Suprapubic skin (tissue), 4 donors: ENCODE measurements around the gene RBMS3. TPM values are rescaled to one million over a fixed set of nuclear protein-coding genes. Genes with fewer than 3 reads are reported as not detected.

Experiments used
- DNase-seq, 2 donors: peaks; one replicate each; pipeline ENCODE4 v3.0.0-alpha.2; 2019; ENCODE audit warnings: low spot score in 2 of 2
- H3K27ac ChIP-seq: fragments of 200-600 bp; sonication (generic); one replicate; pipeline ENCODE4 v1.5.1; 2019
- H3K27me3 ChIP-seq: fragments of 200-600 bp; sonication (generic); one replicate; pipeline ENCODE4 v1.5.1; 2019
- H3K36me3 ChIP-seq: fragments of 200-600 bp; sonication (generic); one replicate; pipeline ENCODE4 v1.5.1; 2019
- H3K4me1 ChIP-seq: fragments of 200-600 bp; sonication (generic); one replicate; pipeline ENCODE4 v1.5.1; 2019
- H3K4me3 ChIP-seq: fragments of 200-600 bp; sonication (generic); one replicate; pipeline ENCODE4 v1.5.1; 2019; ENCODE audit warnings: mild to moderate bottlenecking
- H3K9me3 ChIP-seq: fragments of 200-600 bp; sonication (generic); one replicate; pipeline ENCODE4 v1.5.1; 2019
- EP300 ChIP-seq: sonication (generic); formaldehyde crosslinking; IDR thresholded peaks from one replicate; pipeline ENCODE4 v1.6.1; 2017; ENCODE audit warnings: antibody characterized with exemption
- POLR2A ChIP-seq, 2 donors: fragments of 450-650 bp; IDR thresholded peaks; one replicate each; pipeline ENCODE4 v1.6.1; 2017; ENCODE audit warnings: antibody characterized with exemption in 2 of 2, mild to moderate bottlenecking in 2 of 2, moderate library complexity in 2 of 2
- POLR2AphosphoS5 ChIP-seq, 3 donors: sonication (generic); formaldehyde crosslinking; IDR thresholded peaks; one replicate each; pipeline ENCODE4 v1.6.1; 2017; ENCODE audit warnings: antibody characterized with exemption in 3 of 3
- WGBS: methylation state at CpG from one replicate; pipeline ENCODE4 v1.1.5; 2018; 5-methylcytosine and 5-hydroxymethylcytosine counted together
- total RNA-seq, 4 donors: library from RNA; depleted of rRNA; stranded (reverse); fragments of >200 nt; gene quantifications; one replicate each; pipeline ENCODE4 v1.1.0, GENCODE V29; 2016
- TF ChIP-seq, protein P1 (sequence below), 2 donors: fragments of 200-600 bp in 1 of 2; fragments of 450-650 bp in 1 of 2; sonication (generic) in 1 of 2; IDR thresholded peaks; one replicate each; pipeline ENCODE4 v1.5.1; 2016 to 2019; ENCODE audit warnings: antibody characterized with exemption in 2 of 2, mild to moderate bottlenecking in 1 of 2, moderate library complexity in 1 of 2

The RBMS3 gene
- total RNA-seq, 4 donors from 2014 or later: 7.7 to 23.4 (median 11.9) TPM

DNA sequence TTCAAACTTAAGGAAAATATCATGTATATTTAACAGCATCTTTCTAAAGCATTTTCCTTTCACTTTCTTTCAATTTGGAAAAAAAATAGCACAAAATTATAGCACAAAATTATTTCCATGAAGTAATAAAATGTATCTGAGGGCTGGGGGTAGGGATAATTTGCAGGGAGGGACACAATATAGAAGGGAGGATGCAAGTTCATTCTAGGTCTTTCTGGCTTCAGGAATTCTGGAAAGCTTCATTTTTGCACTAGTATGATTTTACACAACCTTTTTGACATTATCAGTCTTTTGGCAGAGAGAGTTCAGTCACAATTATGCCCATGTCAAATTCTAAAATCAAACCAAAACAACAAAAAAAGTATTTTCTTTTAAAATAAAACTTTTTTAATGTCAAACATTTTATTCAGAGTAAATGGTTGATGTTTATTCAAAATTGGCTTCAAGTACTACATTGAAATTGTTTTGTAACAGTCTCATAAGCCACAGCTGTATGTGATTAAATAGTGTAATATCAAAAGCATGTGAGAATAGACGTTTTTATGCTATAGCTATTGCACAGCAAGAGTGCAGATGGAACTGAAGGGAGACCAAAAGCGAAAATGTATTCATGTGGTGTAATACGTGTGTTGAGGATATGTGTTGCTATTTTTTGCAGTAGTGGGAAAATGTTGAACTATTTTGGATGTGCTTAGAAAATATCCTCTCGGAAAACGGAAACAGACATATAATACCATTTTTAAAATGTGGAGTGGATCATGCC is 5.8 kb downstream of the RBMS3 start:
- Histone ChIP-seq H3K9me3 (no peaks in the 10 kb centered on the region), H3K27me3 (no peaks in the 10 kb centered on the region), H3K4me1 (peaks cover 35% of the 10 kb centered on the region), H3K4me3 (peak overlapping the region; percentile 58), H3K36me3 (no peaks in the 10 kb centered on the region), H3K27ac (peak overlapping the region; percentile 23)
- TF ChIP-seq, protein P1, sequence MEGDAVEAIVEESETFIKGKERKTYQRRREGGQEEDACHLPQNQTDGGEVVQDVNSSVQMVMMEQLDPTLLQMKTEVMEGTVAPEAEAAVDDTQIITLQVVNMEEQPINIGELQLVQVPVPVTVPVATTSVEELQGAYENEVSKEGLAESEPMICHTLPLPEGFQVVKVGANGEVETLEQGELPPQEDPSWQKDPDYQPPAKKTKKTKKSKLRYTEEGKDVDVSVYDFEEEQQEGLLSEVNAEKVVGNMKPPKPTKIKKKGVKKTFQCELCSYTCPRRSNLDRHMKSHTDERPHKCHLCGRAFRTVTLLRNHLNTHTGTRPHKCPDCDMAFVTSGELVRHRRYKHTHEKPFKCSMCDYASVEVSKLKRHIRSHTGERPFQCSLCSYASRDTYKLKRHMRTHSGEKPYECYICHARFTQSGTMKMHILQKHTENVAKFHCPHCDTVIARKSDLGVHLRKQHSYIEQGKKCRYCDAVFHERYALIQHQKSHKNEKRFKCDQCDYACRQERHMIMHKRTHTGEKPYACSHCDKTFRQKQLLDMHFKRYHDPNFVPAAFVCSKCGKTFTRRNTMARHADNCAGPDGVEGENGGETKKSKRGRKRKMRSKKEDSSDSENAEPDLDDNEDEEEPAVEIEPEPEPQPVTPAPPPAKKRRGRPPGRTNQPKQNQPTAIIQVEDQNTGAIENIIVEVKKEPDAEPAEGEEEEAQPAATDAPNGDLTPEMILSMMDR (IDR thresholded peaks at IDR 0.05): no peak
- TF ChIP-seq POLR2AphosphoS5 (IDR thresholded peaks at IDR 0.05): no peak
- no peak for TF ChIP-seq POLR2A (IDR thresholded peaks at IDR 0.05)
- TF ChIP-seq EP300: no peak
- WGBS: 36% methylated on average over 5 of the region's 5 CpGs
- DNase-seq: no peak

DNA sequence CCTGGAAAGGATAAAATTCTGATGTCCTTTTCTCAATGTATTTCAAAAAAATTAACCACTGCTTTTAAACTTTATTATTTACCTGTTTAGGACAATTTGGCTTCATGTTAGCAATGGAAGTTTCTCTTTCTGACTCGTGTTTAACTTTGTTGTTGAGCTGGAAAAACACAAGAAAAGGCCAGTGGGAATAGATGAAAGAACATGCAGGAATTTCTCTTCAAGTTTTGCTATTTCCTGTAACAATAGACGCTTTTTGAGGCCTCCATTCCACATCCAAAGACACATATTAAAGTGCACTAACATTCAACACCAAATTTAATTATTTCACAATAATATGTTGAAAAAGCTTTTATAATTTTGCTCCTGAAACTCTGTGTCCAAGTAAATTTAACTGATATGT is 9.7 kb downstream of the RBMS3 start:
- no peak overlapping the region for H3K4me3 ChIP-seq
- WGBS: 35% methylated on average over 2 of the region's 2 CpGs
- no peaks in the 10 kb centered on the region for H3K9me3 ChIP-seq
- no peak overlapping the region for H3K27ac ChIP-seq
- peaks cover 32% of the 10 kb centered on the region for H3K4me1 ChIP-seq
- DNase-seq: no peak
- no peak for TF ChIP-seq POLR2AphosphoS5 (IDR thresholded peaks at IDR 0.05)
- H3K36me3 ChIP-seq: no peaks in the 10 kb centered on the region
- H3K27me3 ChIP-seq: no peaks in the 10 kb centered on the region

DNA sequence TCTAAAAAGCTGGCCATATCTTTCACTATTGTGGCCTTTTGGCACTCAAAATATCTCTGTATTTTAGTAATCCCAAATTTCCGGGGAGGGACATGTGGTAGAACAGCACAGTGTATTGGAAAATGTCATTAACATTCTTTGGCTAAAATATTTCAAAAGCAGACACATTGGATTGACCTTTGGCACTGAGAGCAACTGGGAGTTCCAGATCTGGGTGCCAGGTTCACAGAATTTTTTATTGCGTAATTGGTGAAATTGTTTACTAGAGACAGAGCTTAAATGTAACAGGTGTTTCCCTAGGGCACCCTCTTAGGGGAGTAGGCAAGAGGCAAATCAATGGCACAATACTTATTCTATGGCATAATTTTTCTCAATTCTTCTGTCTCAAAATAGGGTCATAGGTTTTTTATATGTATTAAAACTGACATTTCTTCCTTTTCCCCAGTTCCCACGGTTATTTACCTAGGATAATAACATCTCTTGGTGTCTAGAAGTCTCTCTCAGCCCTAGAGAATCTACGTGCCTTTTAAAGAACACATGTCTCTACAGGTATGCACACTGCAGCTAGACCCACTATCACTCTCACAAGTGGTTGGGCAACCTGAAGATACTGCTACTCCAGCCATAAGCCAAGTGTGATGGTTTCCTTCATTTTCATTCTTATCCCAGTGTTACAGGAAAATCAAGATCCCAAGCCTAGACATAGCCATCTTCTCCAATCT is 10.6 kb downstream of the RBMS3 start:
- TF ChIP-seq POLR2A (IDR thresholded peaks at IDR 0.05) (no peak), POLR2AphosphoS5 (IDR thresholded peaks at IDR 0.05) (peak in 1 of 3 donors; percentile 69)
- peaks cover 30% of the 10 kb centered on the region for H3K4me1 ChIP-seq
- 62% methylated on average over 4 of the region's 4 CpGs for WGBS
- H3K27ac ChIP-seq: peak overlapping the region; percentile 45
- H3K36me3 ChIP-seq: no peaks in the 10 kb centered on the region
- H3K4me3 ChIP-seq: no peak overlapping the region
- no peak for DNase-seq
- H3K27me3 ChIP-seq: no peaks in the 10 kb centered on the region
- H3K9me3 ChIP-seq: no peaks in the 10 kb centered on the region

DNA sequence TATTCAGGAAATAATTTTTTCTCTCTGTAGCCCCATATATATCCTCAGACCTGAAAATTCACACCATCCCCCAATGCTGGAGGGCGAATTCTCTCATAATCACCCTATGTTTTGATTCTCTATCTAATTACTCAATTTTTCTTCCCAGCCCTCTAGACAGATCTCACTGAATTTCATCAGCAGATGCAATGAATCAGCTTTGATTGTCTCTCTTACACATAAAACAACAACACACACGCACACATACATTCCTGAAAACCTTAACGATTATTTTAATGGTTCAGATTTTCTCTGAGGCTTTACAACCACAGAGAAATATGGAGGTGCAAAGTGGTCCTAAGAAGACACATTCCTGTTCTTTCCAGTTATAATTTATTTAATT is 11.1 kb downstream of the RBMS3 start:
- Histone ChIP-seq H3K9me3 (no peaks in the 10 kb centered on the region), H3K27ac (peak overlapping the region; percentile 45), H3K36me3 (no peaks in the 10 kb centered on the region), H3K4me3 (no peak overlapping the region), H3K27me3 (no peaks in the 10 kb centered on the region), H3K4me1 (peaks cover 30% of the 10 kb centered on the region)
- WGBS: 82% methylated on average over 3 of the region's 3 CpGs
- no peak for DNase-seq
- TF ChIP-seq POLR2AphosphoS5 (IDR thresholded peaks at IDR 0.05) (no peak), POLR2A (IDR thresholded peaks at IDR 0.05) (no peak), EP300 (no peak)
- TF ChIP-seq, protein P1 (IDR thresholded peaks at IDR 0.05): no peak

DNA sequence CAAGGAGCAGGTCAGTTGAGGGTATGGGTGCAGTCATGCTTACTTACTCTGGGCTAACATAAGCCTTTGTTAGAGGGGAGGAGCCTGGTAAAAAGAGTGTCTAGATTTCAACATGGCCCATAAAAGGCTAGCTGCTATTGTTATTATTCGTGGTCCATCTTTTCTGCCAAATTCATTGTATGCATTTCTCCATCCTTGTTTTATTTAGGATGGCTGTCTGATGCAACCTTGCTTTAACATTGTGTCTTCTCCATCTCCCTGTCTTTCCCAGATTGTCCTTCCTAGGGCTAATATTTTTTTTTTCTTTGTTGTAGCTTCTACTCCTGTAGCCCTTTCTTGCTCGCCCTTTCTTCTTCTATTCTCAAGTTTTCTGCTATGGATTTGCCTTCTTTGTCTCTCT is 12.6 kb downstream of the RBMS3 start:
- WGBS: 85% methylated on average over 2 of the region's 2 CpGs
- no peaks in the 10 kb centered on the region for H3K9me3 ChIP-seq
- no peak overlapping the region for H3K27ac ChIP-seq
- peaks cover 28% of the 10 kb centered on the region for H3K4me1 ChIP-seq
- H3K36me3 ChIP-seq: no peaks in the 10 kb centered on the region
- H3K4me3 ChIP-seq: no peak overlapping the region
- no peak for DNase-seq
- H3K27me3 ChIP-seq: no peaks in the 10 kb centered on the region
- TF ChIP-seq, protein P1 (IDR thresholded peaks at IDR 0.05): no peak
- TF ChIP-seq EP300 (no peak), POLR2A (IDR thresholded peaks at IDR 0.05) (no peak), POLR2AphosphoS5 (IDR thresholded peaks at IDR 0.05) (no peak)

DNA sequence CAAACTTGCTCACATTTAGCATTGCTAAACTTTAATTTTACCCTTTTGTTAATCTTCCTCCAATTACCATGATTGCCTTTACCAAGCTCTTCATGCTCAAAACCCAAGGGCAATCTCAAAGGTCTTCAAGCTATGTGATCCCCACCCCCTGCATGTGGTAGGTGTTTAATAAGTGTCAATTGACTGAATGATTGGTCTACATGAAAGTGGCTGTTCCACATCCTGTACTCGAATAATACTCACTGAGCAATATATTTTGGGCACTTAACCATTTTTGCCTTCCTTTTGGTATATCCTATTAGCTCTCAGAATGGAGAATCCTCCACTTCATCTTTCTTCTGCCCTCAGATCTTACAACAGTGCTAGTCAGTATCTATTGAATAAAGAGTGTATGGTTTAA is 17.1 kb downstream of the RBMS3 start:
- Histone ChIP-seq H3K9me3 (no peaks in the 10 kb centered on the region), H3K27ac (no peak overlapping the region), H3K4me3 (no peak overlapping the region), H3K36me3 (no peaks in the 10 kb centered on the region), H3K27me3 (no peaks in the 10 kb centered on the region), H3K4me1 (peaks cover 6% of the 10 kb centered on the region)
- TF ChIP-seq, protein P1 (IDR thresholded peaks at IDR 0.05): no peak
- TF ChIP-seq POLR2AphosphoS5 (IDR thresholded peaks at IDR 0.05) (no peak), POLR2A (IDR thresholded peaks at IDR 0.05) (no peak), EP300 (no peak)
- 79% methylated on average over 1 of the region's 1 CpG for WGBS
- no peak for DNase-seq
